Sigmoid colon (tissue), 4 donors: ENCODE measurements around the gene TRAPPC12.

Experiments used
- EP300 ChIP-seq, 4 donors: sonication (generic); formaldehyde crosslinking; IDR thresholded peaks; one replicate each; pipeline ENCODE4 v1.6.1; 2017; ENCODE audit warnings: antibody characterized with exemption in 4 of 4
- POLR2A ChIP-seq, 2 donors: fragments of 450-650 bp; IDR thresholded peaks; one replicate each; pipeline ENCODE4 v1.6.1; 2016; ENCODE audit warnings: antibody characterized with exemption in 2 of 2, mild to moderate bottlenecking in 2 of 2, moderate library complexity in 2 of 2
- POLR2AphosphoS5 ChIP-seq, 4 donors: sonication (generic); formaldehyde crosslinking; IDR thresholded peaks; one replicate each; pipeline ENCODE4 v1.6.1; 2017; ENCODE audit warnings: antibody characterized with exemption in 4 of 4
- TF ChIP-seq, protein P1 (sequence below), 4 experiments: fragments of 450-650 bp in 3 of 4; fragments of 200-600 bp in 1 of 4; IDR thresholded peaks; one replicate each; pipeline ENCODE4 v1.5.1; 2016 to 2019; ENCODE audit warnings: antibody characterized with exemption in 4 of 4, mild to moderate bottlenecking in 3 of 4, moderate library complexity in 2 of 4

DNA sequence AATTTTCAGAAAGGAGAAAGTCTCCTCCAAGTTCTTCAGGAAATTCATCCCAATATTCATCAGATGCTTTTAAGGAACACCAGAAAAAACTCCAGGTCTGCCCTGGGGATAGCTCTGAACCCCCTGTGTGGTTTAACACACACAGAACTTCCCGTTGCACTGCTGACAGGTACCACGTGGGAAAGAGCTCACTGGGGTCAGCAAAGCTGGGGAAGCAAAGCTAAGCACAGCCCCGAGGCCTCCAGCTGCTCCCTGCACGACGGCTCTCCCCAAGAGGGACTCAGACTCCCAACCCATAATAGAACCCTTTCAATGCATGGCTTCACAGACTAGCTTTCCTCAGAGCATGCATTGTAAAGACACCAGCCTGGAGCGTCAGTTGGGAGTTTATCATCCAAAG lies 111.8 kb downstream of the TRAPPC12 start:
- TF ChIP-seq, protein P1, sequence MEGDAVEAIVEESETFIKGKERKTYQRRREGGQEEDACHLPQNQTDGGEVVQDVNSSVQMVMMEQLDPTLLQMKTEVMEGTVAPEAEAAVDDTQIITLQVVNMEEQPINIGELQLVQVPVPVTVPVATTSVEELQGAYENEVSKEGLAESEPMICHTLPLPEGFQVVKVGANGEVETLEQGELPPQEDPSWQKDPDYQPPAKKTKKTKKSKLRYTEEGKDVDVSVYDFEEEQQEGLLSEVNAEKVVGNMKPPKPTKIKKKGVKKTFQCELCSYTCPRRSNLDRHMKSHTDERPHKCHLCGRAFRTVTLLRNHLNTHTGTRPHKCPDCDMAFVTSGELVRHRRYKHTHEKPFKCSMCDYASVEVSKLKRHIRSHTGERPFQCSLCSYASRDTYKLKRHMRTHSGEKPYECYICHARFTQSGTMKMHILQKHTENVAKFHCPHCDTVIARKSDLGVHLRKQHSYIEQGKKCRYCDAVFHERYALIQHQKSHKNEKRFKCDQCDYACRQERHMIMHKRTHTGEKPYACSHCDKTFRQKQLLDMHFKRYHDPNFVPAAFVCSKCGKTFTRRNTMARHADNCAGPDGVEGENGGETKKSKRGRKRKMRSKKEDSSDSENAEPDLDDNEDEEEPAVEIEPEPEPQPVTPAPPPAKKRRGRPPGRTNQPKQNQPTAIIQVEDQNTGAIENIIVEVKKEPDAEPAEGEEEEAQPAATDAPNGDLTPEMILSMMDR (IDR thresholded peaks at IDR 0.05) = no peak
- no peak for TF ChIP-seq POLR2AphosphoS5 (IDR thresholded peaks at IDR 0.05)
- no peak for TF ChIP-seq POLR2A (IDR thresholded peaks at IDR 0.05)
- no peak for TF ChIP-seq EP300 (IDR thresholded peaks at IDR 0.05)
